Fibroblast of lung (primary cell): ENCODE data around the gene ANKS1B. TPM values are rescaled to one million over a fixed set of nuclear protein-coding genes. Genes with fewer than 3 reads are reported as not detected.

Source experiments
- DNase-seq, 2 donors: peaks; one replicate each; pipeline versions ENCODE4 v3.0.0 to v3.0.0-alpha.2; 2010; ENCODE audit warnings: low read depth in 2 of 2
- H2AFZ ChIP-seq: 2 replicates; pipeline ENCODE4 v1.5.1; 2012; ENCODE audit warnings: low read length, control low read depth, inconsistent platforms
- H3K27ac ChIP-seq: 2 replicates; pipeline ENCODE4 v1.5.1; 2011; ENCODE audit warnings: low read length, control low read depth; ENCODE audit not compliant: insufficient read depth
- H3K27me3 ChIP-seq: 2 replicates; pipeline ENCODE4 v1.5.1; 2011; ENCODE audit warnings: mild to moderate bottlenecking, low read length; ENCODE audit not compliant: control insufficient read depth, insufficient read depth
- H3K36me3 ChIP-seq: 2 replicates; pipeline ENCODE4 v1.5.1; 2011; ENCODE audit warnings: low read length; ENCODE audit not compliant: control insufficient read depth, insufficient read depth
- H3K4me1 ChIP-seq: 2 replicates; pipeline ENCODE4 v1.5.1; 2011; ENCODE audit warnings: low read length; ENCODE audit not compliant: control insufficient read depth, insufficient read depth; ENCODE audit errors: extremely low read depth
- H3K4me2 ChIP-seq: 2 replicates; pipeline ENCODE4 v1.5.1; 2011; ENCODE audit warnings: low read length, control low read depth; ENCODE audit not compliant: insufficient read depth; ENCODE audit errors: extremely low read depth
- H3K4me3 ChIP-seq, 4 experiments: fragments of 200-600 bp in 1 of 4; sonication (generic) in 1 of 4; replicated peaks in 1 of 4; 2 replicates each; pipeline ENCODE4 v1.5.1; 2011 to 2016; ENCODE audit warnings: low read length in 4 of 4, low read depth in 3 of 4, mild to moderate bottlenecking in 3 of 4, control low read depth in 2 of 4, inconsistent platforms in 1 of 4, mixed read lengths in 1 of 4; ENCODE audit not compliant: insufficient read depth in 1 of 4; ENCODE audit errors: control extremely low read depth in 1 of 4
- H3K79me2 ChIP-seq: 2 replicates; pipeline ENCODE4 v1.5.1; 2012; ENCODE audit warnings: mild to moderate bottlenecking, low read length, inconsistent platforms; ENCODE audit not compliant: control insufficient read depth, insufficient read depth
- H3K9ac ChIP-seq: 2 replicates; pipeline ENCODE4 v1.5.1; 2011; ENCODE audit warnings: mild to moderate bottlenecking, low read length, control low read depth; ENCODE audit not compliant: insufficient read depth
- H3K9me3 ChIP-seq: 2 replicates; pipeline ENCODE4 v1.5.1; 2012; ENCODE audit warnings: low read depth, low read length; ENCODE audit not compliant: control insufficient read depth, insufficient read depth
- H4K20me1 ChIP-seq: 2 replicates; pipeline ENCODE4 v1.5.1; 2011; ENCODE audit warnings: low read length; ENCODE audit not compliant: control insufficient read depth, insufficient read depth; ENCODE audit errors: extremely low read depth
- CTCF ChIP-seq, 2 donors: IDR thresholded peaks in 1 of 2; conservative IDR thresholded peaks in 1 of 2; 1 replicate in 1 of 2; 2 replicates in 1 of 2; pipeline ENCODE4 v1.5.1; 2011 to 2012; ENCODE audit warnings: low read length in 2 of 2, control low read depth in 1 of 2, inconsistent platforms in 1 of 2, low read depth in 1 of 2, mild to moderate bottlenecking in 1 of 2
- EZH2 ChIP-seq: IDR thresholded peaks from 2 replicates; pipeline ENCODE4 v1.5.1; 2012; ENCODE audit warnings: low read length, control low read depth, mild to moderate bottlenecking; ENCODE audit errors: missing control alignments
- polyA plus RNA-seq, 2 donors: library from polyadenylated mRNA; depleted of rRNA in 1 of 2; stranded (reverse) in 1 of 2; unstranded in 1 of 2; fragments of >200 nt; gene quantifications; 2 replicates each; pipeline ENCODE4 v1.2.1, GENCODE V29; 2011 to 2012; ENCODE audit warnings: missing spikeins in 1 of 2
- total RNA-seq: library from RNA; depleted of rRNA; stranded (reverse); fragments of >200 nt; gene quantifications from 2 replicates; pipeline ENCODE4 v1.2.1, GENCODE V29; 2014

ANKS1B gene
- total and polyA plus RNA-seq, 2 donors (not counting 1 experiment from before 2014, with no cell fraction given), result 0.11 to 0.83 TPM

GRCh38 chr12:98799822-98800221 is 1184.9 kb downstream of the ANKS1B start:
- TF ChIP-seq EZH2, result no peak
- no peak for TF ChIP-seq CTCF (conservative IDR thresholded peaks at IDR 0.05 in 1 of 2, IDR thresholded peaks at IDR 0.05 in 1 of 2; ENCODE audit: low read depth in 1 of 2, low read length in 2 of 2)
- no peak overlapping the region for H3K27ac ChIP-seq
- no peaks in the 10 kb centered on the region for H3K36me3 ChIP-seq
- H3K9ac ChIP-seq, result no peak overlapping the region
- H2AFZ ChIP-seq, result no peak overlapping the region
- no peaks in the 10 kb centered on the region for H4K20me1 ChIP-seq
- no peak for DNase-seq
- H3K9me3 ChIP-seq, result no peaks in the 10 kb centered on the region
- H3K79me2 ChIP-seq, result no peaks in the 10 kb centered on the region
- no peak overlapping the region for H3K4me3 ChIP-seq
- H3K27me3 ChIP-seq, result no peaks in the 10 kb centered on the region
- no peaks in the 10 kb centered on the region for H3K4me1 ChIP-seq
- H3K4me2 ChIP-seq, result no peak overlapping the region

- H3K27me3 ChIP-seq, result no peaks in the 10 kb centered on the region
- H3K79me2 ChIP-seq, result no peaks in the 10 kb centered on the region
- no peak overlapping the region for H3K27ac ChIP-seq
- no peaks in the 10 kb centered on the region for H3K4me1 ChIP-seq
- H2AFZ ChIP-seq, result no peak overlapping the region
- no peak overlapping the region for H3K4me2 ChIP-seq
- no peak overlapping the region for H3K4me3 ChIP-seq
- no peaks in the 10 kb centered on the region for H4K20me1 ChIP-seq
- no peak for DNase-seq
- H3K9ac ChIP-seq, result no peak overlapping the region
- TF ChIP-seq CTCF (conservative IDR thresholded peaks at IDR 0.05 in 1 of 2, IDR thresholded peaks at IDR 0.05 in 1 of 2; ENCODE audit: low read depth in 1 of 2, low read length in 2 of 2) (no peak), EZH2 (no peak)
- H3K9me3 ChIP-seq, result no peaks in the 10 kb centered on the region
- no peaks in the 10 kb centered on the region for H3K36me3 ChIP-seq
Observed at GRCh38 chr12:98799146-98799810, 1185.5 kb downstream of the ANKS1B start.

GRCh38 chr12:98797200-98797599 is 1187.5 kb downstream of the ANKS1B start:
- Histone ChIP-seq H3K4me2 (no peak overlapping the region), H3K9me3 (no peaks in the 10 kb centered on the region), H4K20me1 (no peaks in the 10 kb centered on the region), H3K36me3 (no peaks in the 10 kb centered on the region), H3K4me3 (no peak overlapping the region), H3K4me1 (no peaks in the 10 kb centered on the region), H3K27me3 (no peaks in the 10 kb centered on the region), H3K79me2 (no peaks in the 10 kb centered on the region), H3K27ac (no peak overlapping the region), H3K9ac (no peak overlapping the region), H2AFZ (no peak overlapping the region)
- DNase-seq, result no peak
- TF ChIP-seq EZH2, result no peak
- TF ChIP-seq CTCF (conservative IDR thresholded peaks at IDR 0.05 in 1 of 2, IDR thresholded peaks at IDR 0.05 in 1 of 2; ENCODE audit: low read depth in 1 of 2, low read length in 2 of 2), result no peak
